Activated CD8-positive, alpha-beta memory T cell treated with anti-CD3 and anti-CD28 coated beads, Interleukin-2, amount 50 U/mL, for 24 hours (primary cell): ENCODE data around the gene PCSK9.

Source experiments
- DNase-seq: peaks from one replicate; pipeline ENCODE4 v3.0.0-alpha.2; 2020; ENCODE audit errors: extremely low read depth

PCSK9 gene

DNA sequence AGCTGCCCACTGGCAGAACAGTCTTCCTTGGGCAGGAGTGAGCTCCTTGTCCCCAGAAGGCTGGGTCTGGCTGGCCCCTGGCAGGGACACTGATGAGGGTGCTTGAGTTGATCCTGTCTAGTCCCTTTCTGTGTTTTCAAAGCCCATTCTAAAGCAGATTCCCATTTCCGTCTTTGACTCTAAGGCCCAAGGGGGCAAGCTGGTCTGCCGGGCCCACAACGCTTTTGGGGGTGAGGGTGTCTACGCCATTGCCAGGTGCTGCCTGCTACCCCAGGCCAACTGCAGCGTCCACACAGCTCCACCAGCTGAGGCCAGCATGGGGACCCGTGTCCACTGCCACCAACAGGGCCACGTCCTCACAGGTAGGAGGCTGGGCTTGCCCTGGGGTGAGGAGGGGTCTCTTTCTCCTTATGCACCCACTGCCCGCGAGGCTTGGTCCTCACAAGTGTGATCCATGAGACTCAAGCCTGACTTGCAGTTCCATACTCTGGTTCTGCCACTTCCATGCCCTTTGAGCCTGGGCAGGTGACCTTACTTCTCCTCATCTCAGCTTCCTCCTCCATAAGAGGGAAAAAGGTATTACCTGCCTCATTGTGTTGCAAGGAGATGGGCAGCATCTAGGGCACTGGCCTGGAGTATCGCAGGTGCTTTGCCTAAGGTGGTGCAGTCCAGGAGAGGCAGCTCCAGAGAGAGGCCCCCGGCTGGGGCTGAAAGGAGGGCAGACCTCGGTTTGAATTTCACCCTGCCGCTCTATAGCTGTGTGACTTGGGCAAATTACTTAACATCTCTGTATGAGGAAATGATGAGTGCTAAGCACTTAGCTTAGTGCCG is 20.2 kb downstream of the PCSK9 start:
- no peak for DNase-seq

DNA sequence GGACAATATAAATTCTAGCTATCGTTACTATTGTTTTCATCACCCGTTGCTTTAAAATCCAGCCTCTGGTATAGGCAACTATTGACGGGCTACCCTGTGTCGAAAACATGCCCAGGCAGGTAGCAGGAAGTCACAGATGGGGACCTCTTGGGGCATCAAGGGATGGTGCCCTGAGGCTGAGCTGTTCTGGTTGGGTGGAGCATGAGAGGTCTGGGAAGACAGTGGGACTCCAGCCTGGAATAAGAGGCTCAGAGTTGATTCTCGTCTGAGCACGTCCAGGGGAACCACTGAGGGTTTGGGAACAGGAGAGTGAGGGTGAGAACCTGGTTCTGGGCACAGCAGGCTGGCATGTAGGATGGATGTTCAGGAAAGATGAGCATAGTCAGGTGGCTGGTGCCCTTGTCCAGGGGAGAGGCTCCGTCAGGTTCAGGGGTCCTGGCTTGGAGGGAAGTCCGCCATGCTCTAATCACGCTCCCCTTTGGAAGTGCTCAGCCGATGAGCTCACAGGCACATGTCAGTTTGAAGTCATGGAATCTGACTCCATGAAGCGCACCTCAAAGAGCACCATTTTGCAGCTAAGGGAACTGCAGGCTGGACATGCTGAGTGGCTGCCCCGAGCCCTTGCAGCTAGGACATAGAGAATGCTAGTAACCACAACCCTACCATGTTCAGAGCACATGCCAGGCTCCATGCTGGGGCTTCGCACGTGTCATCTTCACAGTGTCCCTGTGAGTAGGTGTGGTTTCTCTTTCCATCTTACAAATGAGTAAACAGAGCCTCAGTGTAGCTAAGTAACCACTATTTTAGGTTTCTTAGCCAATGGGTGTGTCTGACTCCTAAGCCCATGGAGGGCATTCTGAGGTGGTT is 21.0 kb downstream of the PCSK9 start:
- DNase-seq, result no peak

DNA sequence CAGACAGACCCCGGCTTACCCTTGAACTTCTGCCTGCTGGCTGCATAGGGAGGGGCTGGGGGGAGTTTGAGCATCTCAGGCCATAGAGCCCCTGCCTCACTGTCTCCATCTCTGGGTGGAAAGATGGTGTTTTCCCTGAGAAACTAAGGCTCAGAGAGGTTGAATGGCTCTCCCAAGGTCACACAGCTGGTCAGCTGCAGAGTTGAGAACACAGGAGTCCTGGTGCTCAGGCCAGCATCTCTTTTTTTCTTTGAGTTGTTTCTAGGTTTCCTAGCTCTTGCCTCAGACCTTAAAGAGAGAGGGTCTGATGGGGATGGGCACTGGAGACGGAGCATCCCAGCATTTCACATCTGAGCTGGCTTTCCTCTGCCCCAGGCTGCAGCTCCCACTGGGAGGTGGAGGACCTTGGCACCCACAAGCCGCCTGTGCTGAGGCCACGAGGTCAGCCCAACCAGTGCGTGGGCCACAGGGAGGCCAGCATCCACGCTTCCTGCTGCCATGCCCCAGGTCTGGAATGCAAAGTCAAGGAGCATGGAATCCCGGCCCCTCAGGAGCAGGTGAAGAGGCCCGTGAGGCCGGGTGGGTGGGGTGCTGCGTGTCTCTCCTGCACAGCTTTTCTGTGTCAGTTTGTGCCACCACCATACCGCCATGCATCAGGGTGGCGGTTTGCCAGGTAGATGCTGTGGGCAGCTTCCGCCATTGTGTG is 21.8 kb downstream of the PCSK9 start:
- no peak for DNase-seq

DNA sequence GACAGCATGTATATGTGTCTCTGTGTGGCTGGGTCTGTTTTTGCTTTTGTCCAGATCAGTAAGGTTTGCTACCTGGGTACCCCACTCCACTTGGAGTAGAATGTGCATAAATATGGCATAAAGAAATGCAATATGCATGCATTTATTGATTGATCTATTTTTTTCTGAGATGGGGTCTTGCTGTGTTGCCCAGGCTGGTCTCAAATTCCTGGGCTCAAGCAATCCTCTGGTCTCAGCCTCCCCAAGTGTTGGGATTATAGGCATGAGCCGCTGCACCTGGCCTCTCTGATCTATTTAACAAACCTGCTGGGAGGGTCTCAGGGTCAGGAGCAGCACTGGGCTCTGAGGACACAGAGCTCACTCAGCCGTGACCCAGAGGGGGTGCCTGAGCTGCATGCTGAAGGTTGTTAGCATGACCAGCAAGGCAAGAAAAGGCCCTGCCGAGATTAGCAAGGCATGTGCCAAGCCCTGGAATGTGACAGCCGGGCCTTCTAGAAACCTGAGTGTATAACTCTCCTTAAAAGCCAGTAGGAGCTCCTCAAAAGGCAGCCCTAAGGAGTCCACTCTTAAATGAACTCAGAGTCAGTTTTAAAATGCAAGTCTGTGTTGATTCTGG is 22.5 kb downstream of the PCSK9 start:
- no peak for DNase-seq

DNA sequence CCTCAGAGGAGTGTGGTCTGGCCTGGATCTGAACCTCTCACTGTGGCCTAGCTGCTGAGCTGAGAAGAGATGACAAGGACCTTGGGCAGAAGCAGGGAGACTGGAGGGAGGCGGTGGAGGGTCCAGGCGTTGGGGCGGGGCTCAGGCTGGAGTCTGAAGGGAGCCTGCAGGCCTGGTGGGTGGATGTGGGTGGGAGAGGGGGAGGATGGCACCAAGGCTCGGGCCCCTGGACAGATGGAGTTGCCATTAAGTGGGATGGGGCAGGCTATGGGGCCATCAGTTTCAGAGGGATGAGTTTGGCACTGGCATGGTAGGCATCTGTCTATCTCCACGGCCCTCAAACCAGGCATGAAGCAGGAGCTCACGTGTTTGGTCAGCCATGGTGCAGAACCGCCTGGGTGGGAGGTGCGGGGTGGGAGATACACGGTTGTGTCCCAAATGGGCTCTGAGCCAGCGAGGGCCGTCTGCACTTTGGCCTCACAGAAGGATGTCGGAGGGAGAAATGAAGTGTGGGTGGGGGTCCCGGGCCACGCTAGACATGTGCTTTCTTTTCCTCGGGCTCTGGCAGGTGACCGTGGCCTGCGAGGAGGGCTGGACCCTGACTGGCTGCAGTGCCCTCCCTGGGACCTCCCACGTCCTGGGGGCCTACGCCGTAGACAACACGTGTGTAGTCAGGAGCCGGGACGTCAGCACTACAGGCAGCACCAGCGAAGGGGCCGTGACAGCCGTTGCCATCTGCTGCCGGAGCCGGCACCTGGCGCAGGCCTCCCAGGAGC is 23.6 kb downstream of the PCSK9 start:
- no peak for DNase-seq

DNA sequence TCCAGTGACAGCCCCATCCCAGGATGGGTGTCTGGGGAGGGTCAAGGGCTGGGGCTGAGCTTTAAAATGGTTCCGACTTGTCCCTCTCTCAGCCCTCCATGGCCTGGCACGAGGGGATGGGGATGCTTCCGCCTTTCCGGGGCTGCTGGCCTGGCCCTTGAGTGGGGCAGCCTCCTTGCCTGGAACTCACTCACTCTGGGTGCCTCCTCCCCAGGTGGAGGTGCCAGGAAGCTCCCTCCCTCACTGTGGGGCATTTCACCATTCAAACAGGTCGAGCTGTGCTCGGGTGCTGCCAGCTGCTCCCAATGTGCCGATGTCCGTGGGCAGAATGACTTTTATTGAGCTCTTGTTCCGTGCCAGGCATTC is 24.2 kb downstream of the PCSK9 start:
- DNase-seq, result no peak

DNA sequence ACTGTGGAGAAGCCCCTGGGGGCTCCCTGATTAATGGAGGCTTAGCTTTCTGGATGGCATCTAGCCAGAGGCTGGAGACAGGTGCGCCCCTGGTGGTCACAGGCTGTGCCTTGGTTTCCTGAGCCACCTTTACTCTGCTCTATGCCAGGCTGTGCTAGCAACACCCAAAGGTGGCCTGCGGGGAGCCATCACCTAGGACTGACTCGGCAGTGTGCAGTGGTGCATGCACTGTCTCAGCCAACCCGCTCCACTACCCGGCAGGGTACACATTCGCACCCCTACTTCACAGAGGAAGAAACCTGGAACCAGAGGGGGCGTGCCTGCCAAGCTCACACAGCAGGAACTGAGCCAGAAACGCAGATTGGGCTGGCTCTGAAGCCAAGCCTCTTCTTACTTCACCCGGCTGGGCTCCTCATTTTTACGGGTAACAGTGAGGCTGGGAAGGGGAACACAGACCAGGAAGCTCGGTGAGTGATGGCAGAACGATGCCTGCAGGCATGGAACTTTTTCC is 24.8 kb downstream of the PCSK9 start:
- no peak for DNase-seq

DNA sequence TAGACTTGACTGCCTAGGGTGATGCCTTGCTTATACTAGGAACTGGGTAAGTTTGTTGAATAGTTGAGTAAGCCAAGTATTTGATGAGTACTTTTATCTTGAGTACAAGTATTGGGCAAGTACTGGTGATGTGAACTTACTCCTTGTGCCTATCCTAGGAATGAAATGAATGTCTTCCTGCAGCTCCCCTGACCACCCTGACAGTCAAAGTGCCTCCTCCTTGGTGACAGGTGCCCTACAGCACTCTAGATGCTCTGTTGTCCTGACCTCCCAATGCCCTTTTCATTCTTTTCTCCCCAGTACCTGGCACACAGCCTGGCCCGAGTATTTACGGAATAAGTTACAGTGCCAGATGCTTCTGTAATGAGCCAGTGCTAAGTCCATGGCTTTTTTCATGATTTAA is 25.5 kb downstream of the PCSK9 start:
- DNase-seq, result no peak

DNA sequence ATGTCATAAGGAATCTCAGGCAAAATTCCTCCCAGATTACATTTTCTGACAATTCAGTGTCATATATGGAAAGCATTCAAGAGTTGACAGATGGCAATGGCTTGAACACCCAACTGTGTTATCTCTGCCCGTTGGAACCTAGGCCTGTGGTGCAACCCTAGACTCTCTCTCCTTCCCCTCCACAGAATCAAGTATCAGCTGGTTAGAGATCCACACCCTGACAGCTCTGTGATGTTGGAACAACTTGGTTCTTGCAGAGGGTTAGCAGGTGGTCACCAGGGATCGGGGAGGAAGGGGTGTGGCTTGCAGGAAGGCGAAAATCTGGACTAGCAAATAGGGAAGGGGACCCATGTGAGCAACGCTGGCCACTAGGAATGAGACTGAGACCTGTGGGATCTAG is 26.3 kb downstream of the PCSK9 start:
- no peak for DNase-seq

DNA sequence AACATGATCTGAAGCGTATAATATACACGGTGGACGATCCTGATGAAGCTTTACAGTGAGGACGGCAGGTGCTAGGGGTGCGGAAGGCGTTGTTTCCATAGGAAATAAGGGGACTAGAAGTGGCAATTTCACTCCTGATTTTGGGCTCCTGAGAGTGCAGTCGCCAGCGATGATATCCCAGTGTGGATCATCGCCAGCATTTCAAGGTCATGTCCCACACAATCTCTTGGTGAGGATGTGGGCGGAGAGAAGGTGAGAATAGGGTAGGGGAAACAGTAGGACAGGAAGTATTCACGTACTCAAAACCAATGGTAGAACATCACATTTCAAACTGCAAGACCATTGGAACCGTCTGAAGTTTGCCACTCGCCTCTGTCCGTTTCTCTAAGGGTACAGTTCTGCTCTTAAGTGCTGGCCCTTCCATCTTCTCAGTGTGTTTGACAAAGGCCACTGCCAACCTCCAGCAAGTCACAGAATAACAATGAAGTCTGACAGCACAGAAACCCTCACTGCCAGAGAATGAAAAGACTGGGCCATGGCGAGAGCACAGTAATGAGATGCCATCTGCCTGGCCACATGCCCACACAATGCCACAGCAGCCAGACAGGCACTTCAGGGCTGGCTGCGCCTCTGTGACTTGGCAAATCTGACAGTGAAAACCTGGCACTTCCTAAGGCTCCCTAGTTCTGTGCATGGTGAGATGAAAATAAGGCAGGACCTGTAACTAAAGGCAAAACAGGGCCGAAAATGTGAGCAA is 27.9 kb downstream of the PCSK9 start:
- DNase-seq, result no peak

DNA sequence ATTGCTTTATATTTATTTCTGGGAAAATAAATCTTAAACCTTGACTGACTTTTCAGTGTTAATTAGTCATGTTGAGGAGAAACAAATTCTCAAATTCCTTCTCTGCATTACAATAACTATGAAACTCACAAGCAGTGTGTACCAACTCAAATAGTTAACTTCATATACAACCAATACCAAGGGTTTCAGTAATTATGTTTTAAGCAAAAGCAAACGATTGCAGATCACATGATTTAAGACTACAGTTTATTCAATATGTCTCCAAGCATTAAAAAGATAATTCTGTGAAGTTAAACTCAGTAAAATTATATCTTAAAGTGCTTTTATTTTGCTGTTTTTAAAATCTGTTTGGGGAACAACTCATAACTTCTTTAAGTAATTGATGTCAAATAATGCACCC is 28.6 kb downstream of the PCSK9 start:
- no peak for DNase-seq

DNA sequence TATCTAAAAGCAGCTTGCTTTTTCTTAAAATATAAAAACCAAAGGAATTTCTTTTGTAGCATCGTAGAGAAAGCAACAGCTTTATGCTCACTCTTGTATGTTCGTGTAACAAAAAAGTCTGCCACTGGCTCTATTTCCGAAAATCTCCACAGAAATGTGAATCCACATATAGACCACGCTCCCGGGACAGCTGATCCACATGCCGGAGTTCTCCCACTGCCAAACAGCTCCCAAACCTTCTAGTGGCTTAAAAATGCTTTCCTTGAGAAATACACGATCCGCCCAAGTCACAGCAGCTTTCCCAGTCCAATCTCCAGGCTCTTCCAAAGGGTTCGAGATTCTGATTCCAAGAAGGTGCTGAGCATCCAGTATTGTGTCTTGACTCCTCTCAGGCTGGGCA is 29.3 kb downstream of the PCSK9 start:
- no peak for DNase-seq

DNA sequence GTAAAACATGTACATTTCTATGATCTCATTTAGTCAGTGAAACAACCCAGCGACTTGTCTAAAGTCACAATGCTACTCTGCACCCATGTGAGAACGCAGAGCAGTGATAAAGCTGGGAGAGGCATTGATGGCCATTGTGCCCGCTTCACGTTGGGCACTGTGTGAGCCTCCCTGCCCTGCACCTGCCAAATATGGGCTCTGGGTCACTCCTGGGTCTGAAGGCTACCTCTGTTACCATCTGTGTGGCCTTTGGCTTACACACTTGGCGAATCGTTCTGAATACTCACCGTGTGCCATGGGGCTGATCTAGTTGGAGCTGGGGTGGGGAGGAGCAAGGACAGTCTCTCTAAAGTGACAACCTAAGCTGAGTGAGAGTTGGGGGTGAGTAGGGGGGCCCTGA is 29.9 kb downstream of the PCSK9 start:
- DNase-seq, result no peak

DNA sequence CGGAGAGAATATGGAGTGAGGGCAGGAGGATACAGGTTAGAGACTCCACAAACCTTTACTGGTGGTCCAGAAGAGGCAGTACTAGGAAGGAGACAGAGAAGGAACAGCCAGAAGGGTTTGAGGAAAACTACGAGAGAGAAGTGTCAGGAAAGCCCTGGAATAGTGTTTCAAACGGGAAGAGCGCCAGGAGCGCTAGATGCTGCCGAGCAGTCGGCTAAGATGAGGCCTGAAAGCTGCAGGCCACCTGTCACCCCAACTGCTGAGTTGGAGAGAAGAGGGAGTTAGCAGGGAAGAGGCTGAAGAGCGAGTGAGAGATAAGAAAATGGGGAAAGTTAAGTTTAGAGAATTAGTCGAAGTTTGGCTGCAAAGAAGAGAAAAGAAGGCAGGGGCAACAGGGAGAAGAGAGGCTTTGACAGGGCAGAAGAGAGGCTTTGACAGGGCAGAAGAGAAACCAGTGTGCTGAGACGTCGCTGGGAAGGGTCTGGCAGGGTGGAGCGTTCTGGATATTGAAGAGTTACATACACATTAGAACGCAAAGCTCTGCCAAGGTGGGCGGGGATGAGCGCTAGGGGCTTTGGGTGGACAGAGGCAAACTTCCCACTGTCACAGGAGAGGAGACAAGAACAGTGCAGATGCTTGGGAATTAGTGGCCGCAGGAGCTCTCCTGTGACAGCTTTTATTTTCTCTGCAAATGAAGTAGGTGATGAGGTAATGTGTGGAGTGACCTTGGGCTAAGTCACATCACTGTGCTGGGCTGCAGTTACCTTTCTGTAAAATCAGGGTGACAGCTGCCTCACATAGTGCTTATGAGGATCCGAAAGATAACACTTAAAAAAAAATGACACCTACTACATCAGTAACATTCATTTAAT is 31.2 kb downstream of the PCSK9 start:
- DNase-seq, result no peak

DNA sequence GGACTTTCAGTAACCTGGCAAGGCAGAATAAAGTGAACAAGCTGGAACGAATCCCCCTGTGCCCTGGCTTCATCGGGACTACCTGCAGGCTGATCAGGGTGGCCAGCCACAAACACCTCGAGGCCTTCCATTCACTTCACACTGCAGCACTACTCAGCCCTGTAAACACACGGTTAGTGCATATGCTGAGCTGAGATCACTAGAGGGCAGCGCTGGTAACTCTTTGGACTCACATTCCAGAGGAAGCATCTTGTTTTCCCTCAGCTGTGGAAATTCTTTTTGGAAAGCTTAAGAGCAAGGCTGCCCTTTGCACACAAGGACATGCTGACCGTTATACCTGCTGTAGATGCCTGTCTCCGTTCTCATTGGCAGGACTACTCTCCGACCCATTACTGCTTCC is 32.1 kb downstream of the PCSK9 start:
- no peak for DNase-seq

DNA sequence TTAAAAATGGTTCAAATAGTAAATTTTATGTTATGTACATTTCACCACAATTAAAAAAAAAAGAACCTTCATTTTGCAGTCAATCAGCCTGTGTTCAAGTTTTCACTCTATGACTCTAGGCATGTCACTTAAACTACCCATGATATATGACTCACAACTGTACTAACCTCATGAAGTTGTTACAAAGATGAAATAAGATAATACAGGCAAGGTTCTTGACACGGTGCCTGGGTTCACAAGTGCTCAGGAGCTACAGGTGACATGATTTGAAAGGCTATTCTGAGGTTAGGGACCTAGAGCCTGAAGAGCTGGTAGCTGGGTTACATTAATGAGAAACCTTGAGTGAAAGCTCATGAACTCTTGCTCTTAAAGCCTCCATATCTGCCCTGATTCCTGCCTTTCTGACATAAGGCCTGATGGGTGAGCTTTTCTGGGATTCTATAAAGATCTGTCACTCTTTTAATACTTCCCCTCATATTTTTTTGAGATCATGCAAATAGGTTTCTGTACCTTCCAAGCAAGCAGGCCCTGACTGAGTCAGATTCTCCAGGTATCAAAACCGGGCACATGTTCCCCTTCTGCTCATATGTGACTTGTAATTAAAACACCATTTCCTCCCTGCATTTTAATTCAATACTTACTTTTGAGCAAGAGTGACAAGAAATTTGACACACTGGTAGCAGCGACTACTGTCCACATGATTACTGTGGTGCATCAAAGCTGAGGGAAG is 34.0 kb downstream of the PCSK9 start:
- no peak for DNase-seq

DNA sequence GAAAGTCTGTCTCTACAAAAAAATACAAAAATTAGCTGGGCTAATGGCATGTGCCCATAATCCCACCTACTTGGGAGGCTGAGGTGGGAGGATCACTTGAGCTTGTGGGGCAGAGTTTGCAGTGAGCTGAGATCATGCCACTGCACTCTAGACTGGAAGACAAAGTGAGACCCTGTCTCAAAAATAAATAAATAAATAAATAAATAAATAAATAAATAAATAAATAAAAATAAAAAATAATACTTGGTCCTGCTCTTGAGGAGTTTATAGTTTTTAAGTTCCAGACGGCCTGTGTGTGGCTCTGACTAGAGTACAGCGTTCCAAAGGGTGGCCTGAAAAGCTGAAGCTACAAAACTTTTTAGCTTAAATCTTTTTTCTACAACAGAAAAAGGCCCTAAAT is 35.1 kb downstream of the PCSK9 start:
- DNase-seq, result no peak

DNA sequence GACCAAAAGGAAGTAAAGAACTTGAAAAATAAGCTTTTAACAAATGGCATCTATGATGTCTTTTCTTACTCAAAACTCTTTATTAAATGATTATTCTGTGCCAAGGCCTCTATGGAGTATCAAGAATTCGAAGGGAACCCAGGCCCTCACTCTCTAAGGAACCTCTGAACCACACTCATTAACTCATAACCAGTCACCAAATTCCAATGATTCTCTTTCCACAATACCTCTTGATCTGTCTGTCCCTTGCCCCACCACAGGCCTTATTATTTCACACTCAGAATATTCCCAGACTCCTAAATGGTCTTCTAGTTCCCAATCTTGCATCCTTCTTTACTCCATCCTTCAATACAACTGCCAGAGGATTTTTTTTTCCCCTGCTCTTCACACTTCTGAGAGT is 37.0 kb downstream of the PCSK9 start:
- DNase-seq, result no peak

DNA sequence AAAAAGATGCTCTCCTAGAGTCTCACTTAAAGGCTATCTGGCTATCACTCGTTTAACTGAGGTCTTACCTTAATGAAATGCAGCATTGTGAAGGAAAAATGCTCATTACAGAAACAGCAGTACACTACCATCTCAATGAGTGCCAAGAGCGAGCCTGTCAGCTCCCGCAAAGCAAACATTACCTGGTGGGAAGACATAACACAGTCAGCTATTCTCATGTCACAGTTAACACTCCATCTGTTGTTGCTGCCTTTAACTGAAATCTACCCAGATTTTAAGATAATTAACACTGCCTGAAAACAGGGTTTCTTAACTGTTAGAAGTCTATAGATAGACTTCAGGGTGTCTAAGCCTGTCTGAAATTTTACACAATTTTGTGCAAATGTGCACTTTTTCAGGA is 39.1 kb downstream of the PCSK9 start:
- no peak for DNase-seq
